Hypothalamus (tissue), 51 donors: Measurements from ENCODE around the gene DTNA.

Experiments used
- DNase-seq, 51 donors: peaks; one replicate each; lab custom pipeline; 2025; lab: John Stamatoyannopoulos, UW

DTNA gene

GRCh38 chr18:34844732-34845459, 134.8 kb downstream of the DTNA start:
- no peak for DNase-seq

GRCh38 chr18:34847408-34847807, 137.3 kb downstream of the DTNA start:
- DNase-seq, result no peak

- no peak for DNase-seq
Observed at GRCh38 chr18:34848156-34848555, 138.1 kb downstream of the DTNA start.

- DNase-seq, result no peak
Observed at GRCh38 chr18:34848695-34849094, 138.6 kb downstream of the DTNA start.

GRCh38 chr18:34857320-34857719, 147.2 kb downstream of the DTNA start:
- DNase-seq, result no peak

GRCh38 chr18:34858188-34858587, 148.1 kb downstream of the DTNA start:
- DNase-seq, result no peak

GRCh38 chr18:34859496-34859895, 149.4 kb downstream of the DTNA start:
- no peak for DNase-seq

GRCh38 chr18:34862561-34862960, 152.5 kb downstream of the DTNA start:
- no peak for DNase-seq

- DNase-seq, result no peak
Observed at GRCh38 chr18:34863702-34864101, 153.6 kb downstream of the DTNA start.

GRCh38 chr18:34864836-34865497, 154.9 kb downstream of the DTNA start:
- DNase-seq, result no peak

GRCh38 chr18:34866310-34866709, 156.2 kb downstream of the DTNA start:
- DNase-seq, result no peak

- DNase-seq, result no peak
Observed at GRCh38 chr18:34866739-34867138, 156.6 kb downstream of the DTNA start.

- DNase-seq, result no peak
Observed at GRCh38 chr18:34867520-34867919, 157.4 kb downstream of the DTNA start.

- no peak for DNase-seq
Observed at GRCh38 chr18:34870555-34871310, 160.6 kb downstream of the DTNA start.

- DNase-seq, result no peak
Observed at GRCh38 chr18:34871435-34871834, 161.3 kb downstream of the DTNA start.

GRCh38 chr18:34872066-34872465, 162.0 kb downstream of the DTNA start:
- DNase-seq, result no peak

- no peak for DNase-seq
Observed at GRCh38 chr18:34873986-34874580, 164.0 kb downstream of the DTNA start.

GRCh38 chr18:34875150-34875549, 165.1 kb downstream of the DTNA start:
- peak in 8 of 51 donors; percentile 3 to 34 (median 10) for DNase-seq

- DNase-seq, result no peak
Observed at GRCh38 chr18:34880403-34880802, 170.3 kb downstream of the DTNA start.

GRCh38 chr18:34880882-34881834, 171.1 kb downstream of the DTNA start:
- peak in 1 of 51 donors; percentile 22 for DNase-seq
